SK-N-SH (cell line): ENCODE results near the gene ABCA3. TPM values are rescaled to one million over a fixed set of nuclear protein-coding genes. Genes with fewer than 3 reads are reported as not detected.

Experiments
- CTCF ChIA-PET: fragments of 300-600, 350-600 bp; formaldehyde crosslinking; extraction: SDS; loops from one replicate; lab custom pipeline; 2021; lab: Yijun Ruan, JAX
- POLR2A ChIA-PET: fragments of 350-600 bp; sonication (Branson Sonifier 250); formaldehyde crosslinking; extraction: SDS; loops from one replicate; lab custom pipeline; 2020; ENCODE audit warnings: antibody characterized with exemption, inconsistent platforms; lab: Yijun Ruan, JAX
- DNase-seq: peaks from one replicate; pipeline ENCODE4 v3.0.0; 2012
- H2AFZ ChIP-seq: fragments of 200-600 bp; sonication (generic); 2 replicates; pipeline ENCODE4 v1.8.1; 2016; ENCODE audit warnings: antibody characterized with exemption, mild to moderate bottlenecking, low read depth
- H3F3A ChIP-seq: fragments of 200-600 bp; sonication (generic); replicated peaks from 2 replicates; pipeline ENCODE3; 2016; ENCODE audit warnings: antibody characterized with exemption, mild to moderate bottlenecking; ENCODE audit not compliant: insufficient read depth
- H3K27ac ChIP-seq, 2 experiments: fragments of 200-500 bp in 1 of 2; fragments of 200-600 bp in 1 of 2; sonication (Bioruptor generic) in 1 of 2; sonication (generic), shearing (Covaris generic) in 1 of 2; 2 replicates each; pipeline versions ENCODE4 v1.5.1 to v1.6.1; 2014 to 2016; ENCODE audit warnings: low read depth in 2 of 2, inconsistent platforms in 1 of 2, low read length in 1 of 2, mild to moderate bottlenecking in 1 of 2, mixed read lengths in 1 of 2
- H3K27me3 ChIP-seq: fragments of 200-600 bp; sonication (generic), shearing (Covaris generic); 2 replicates; pipeline ENCODE4 v1.6.1; 2016; ENCODE audit warnings: mixed run types; ENCODE audit not compliant: insufficient read depth
- H3K36me3 ChIP-seq, 2 experiments: fragments of 200-500 bp in 1 of 2; fragments of 200-600 bp in 1 of 2; sonication (Bioruptor generic) in 1 of 2; sonication (generic) in 1 of 2; replicated peaks in 1 of 2; 2 replicates each; pipeline versions ENCODE3 to v1.5.1; 2014 to 2016; ENCODE audit warnings: low read length in 1 of 2, mild to moderate bottlenecking in 1 of 2; ENCODE audit not compliant: insufficient read depth in 2 of 2, control insufficient read depth in 1 of 2
- H3K4me1 ChIP-seq, 2 experiments: fragments of 200-500 bp in 1 of 2; fragments of 200-600 bp in 1 of 2; sonication (Bioruptor generic) in 1 of 2; sonication (generic), shearing (Covaris generic) in 1 of 2; 2 replicates each; pipeline versions ENCODE4 v1.5.1 to v1.6.1; 2014 to 2016; ENCODE audit warnings: low read depth in 1 of 2, low read length in 1 of 2, mixed run types in 1 of 2; ENCODE audit not compliant: insufficient read depth in 2 of 2, control insufficient read depth in 1 of 2
- H3K4me2 ChIP-seq: fragments of 200-600 bp; sonication (generic), shearing (Covaris generic); 2 replicates; pipeline ENCODE4 v1.6.1; 2017; ENCODE audit warnings: mixed run types
- H3K4me3 ChIP-seq, 2 experiments: fragments of 200-500 bp in 1 of 2; fragments of 200-600 bp in 1 of 2; sonication (Bioruptor generic) in 1 of 2; sonication (generic), shearing (Covaris generic) in 1 of 2; 2 replicates each; pipeline versions ENCODE4 v1.5.1 to v1.8.1; 2014 to 2016; ENCODE audit warnings: low read depth in 2 of 2, inconsistent platforms in 1 of 2, low read length in 1 of 2, mild to moderate bottlenecking in 1 of 2, mixed read lengths in 1 of 2, moderate library complexity in 1 of 2
- H3K79me2 ChIP-seq: fragments of 200-600 bp; sonication (generic); 2 replicates; pipeline ENCODE4 v1.8.1; 2017; ENCODE audit warnings: mild to moderate bottlenecking; ENCODE audit not compliant: insufficient read depth
- H3K9ac ChIP-seq: fragments of 200-600 bp; sonication (generic); 2 replicates; pipeline ENCODE4 v1.6.1; 2017; ENCODE audit warnings: mixed run types
- H3K9me2 ChIP-seq: fragments of 200-600 bp; sonication (generic); 2 replicates; pipeline ENCODE4 v1.6.1; 2017; ENCODE audit warnings: mixed run types
- H3K9me3 ChIP-seq: fragments of 200-600 bp; sonication (generic); 2 replicates; pipeline ENCODE4 v1.6.1; 2017; ENCODE audit warnings: mixed run types, mild to moderate bottlenecking, moderate library complexity
- H4K20me1 ChIP-seq: fragments of 200-600 bp; sonication (generic); 2 replicates; pipeline ENCODE4 v1.6.1; 2017; ENCODE audit warnings: mild to moderate bottlenecking, mixed run types; ENCODE audit not compliant: insufficient read depth
- CHD2 ChIP-seq: fragments of 150-350 bp; IDR thresholded peaks from 2 replicates; pipeline ENCODE4 v1.6.1; 2018; ENCODE audit warnings: low read length; ENCODE audit not compliant: partially characterized antibody
- CTCF ChIP-seq: fragments of 200-600 bp; sonication (generic); IDR thresholded peaks from 2 replicates; pipeline ENCODE4 v1.6.1; 2017; ENCODE audit warnings: antibody characterized with exemption, mild to moderate bottlenecking, moderate library complexity
- FOXJ3 ChIP-seq: sonication (generic); formaldehyde crosslinking; IDR thresholded peaks from 2 replicates; pipeline ENCODE4 v1.5.1; 2020; ENCODE audit warnings: mild to moderate bottlenecking, missing genetic modification reagents
- GABPA ChIP-seq: IDR thresholded peaks from 2 replicates; pipeline ENCODE4 v1.4.0; 2012; ENCODE audit warnings: low read depth, mild to moderate bottlenecking
- MAX ChIP-seq: IDR thresholded peaks from 2 replicates; pipeline ENCODE4 v1.4.0; 2012; ENCODE audit warnings: low read depth
- MEF2A ChIP-seq: IDR thresholded peaks from 2 replicates; pipeline ENCODE4 v1.4.0; 2012; ENCODE audit warnings: low read depth, borderline replicate concordance
- MXI1 ChIP-seq: IDR thresholded peaks from 2 replicates; pipeline ENCODE4 v1.6.1; 2012; ENCODE audit warnings: mild to moderate bottlenecking, low read depth, low read length, improper control_type of control experiment
- NRF1 ChIP-seq: IDR thresholded peaks from 2 replicates; pipeline ENCODE4 v1.6.1; 2012; ENCODE audit warnings: low read depth, mild to moderate bottlenecking, low read length
- RAD21 ChIP-seq: IDR thresholded peaks from 2 replicates; pipeline ENCODE4 v1.6.1; 2012; ENCODE audit warnings: mild to moderate bottlenecking, low read length
- RCOR1 ChIP-seq: fragments of 150-350 bp; IDR thresholded peaks from 2 replicates; pipeline ENCODE4 v1.6.1; 2017; ENCODE audit warnings: antibody characterized with exemption, low read length
- SIN3A ChIP-seq: IDR thresholded peaks from 2 replicates; pipeline ENCODE4 v1.6.1; 2012; ENCODE audit warnings: low read depth, mild to moderate bottlenecking, low read length, moderate library complexity, borderline replicate concordance
- SMC3 ChIP-seq: IDR thresholded peaks from 2 replicates; pipeline ENCODE4 v1.6.1; 2012; ENCODE audit warnings: low read depth, low read length, improper control_type of control experiment
- TAF1 ChIP-seq: IDR thresholded peaks from 2 replicates; pipeline ENCODE4 v1.6.1; 2012; ENCODE audit warnings: low read depth, mild to moderate bottlenecking, low read length, moderate library complexity, borderline replicate concordance
- TEAD4 ChIP-seq: IDR thresholded peaks from 2 replicates; pipeline ENCODE4 v1.4.0; 2012; ENCODE audit warnings: mild to moderate bottlenecking, borderline replicate concordance; ENCODE audit not compliant: insufficient read depth
- YY1 ChIP-seq: IDR thresholded peaks from 2 replicates; pipeline ENCODE4 v1.4.0; 2012; ENCODE audit warnings: low read depth, mild to moderate bottlenecking
- WGBS: methylation state at CpG from one replicate; pipeline ENCODE4 v1.1.6; 2017; ENCODE audit warnings: low lambda C conversion rate; 5-methylcytosine and 5-hydroxymethylcytosine counted together
- polyA plus RNA-seq, 3 experiments: library from polyadenylated mRNA; depleted of rRNA; stranded (reverse); fragments of >200 nt; gene quantifications; 2 replicates each; pipeline ENCODE4 v1.2.3, GENCODE V29; 2012

The ABCA3 gene
- 6.9 and 9.9 TPM in 2 replicates for polyA plus RNA-seq (2012; rRNA removed)
- polyA plus RNA-seq (2012; cell fraction: cytosol; rRNA removed), result 3.7 and 5.7 TPM in 2 replicates
- polyA plus RNA-seq (2012; cell fraction: nucleus; rRNA removed), result 13.9 and 14.8 TPM in 2 replicates

- H4K20me1 ChIP-seq, result no peaks in the 10 kb centered on the region
- H3K36me3 ChIP-seq, result no peaks in the 10 kb centered on the region
- POLR2A ChIA-PET, result interaction anchor here (0.5 to 1.2 kb wide), 2 partner anchors 87 to 1949 kb away, joined by 3 to 7 read pairs; no protein-coding TSS in a partner anchor
- peaks cover 0 to 20% of the 10 kb centered on the region in 2 experiments; a peak in 2 of 4 replicates for H3K4me1 ChIP-seq
- no peaks in the 10 kb centered on the region for H3K79me2 ChIP-seq
- peak within 1 kb of the TSS; percentile 76 to 82 for H3K4me3 ChIP-seq
- peaks cover 4% of the 10 kb centered on the region for H3F3A ChIP-seq
- H3K9me3 ChIP-seq, result no peaks in the 10 kb centered on the region
- peak within 1 kb of the TSS in 1 of 2 experiments; percentile 80; a peak in 2 of 4 replicates for H3K27ac ChIP-seq
- peak within 1 kb of the TSS; percentile 48; the same call in 1 of the 2 replicates for H3K9ac ChIP-seq
- peak; percentile 100 for DNase-seq
- 31% methylated on average over 49 of the region's 110 CpGs for WGBS
- H3K27me3 ChIP-seq, result no peaks in the 10 kb centered on the region
- TF ChIP-seq TAF1 (peak; percentile 51; the same call in 1 of the 2 replicates), SIN3A (peak; percentile 93), RCOR1 (no peak), GABPA (no peak), SMC3 (peak; percentile 97), CHD2 (peak; percentile 68), MXI1 (peak; percentile 99), TEAD4 (no peak), RAD21 (peak; percentile 81), CTCF (peak; percentile 96), YY1 (no peak), NRF1 (peak; percentile 98), MEF2A (no peak), MAX (peak; percentile 100), FOXJ3 (0 out of 2 replicates have a peak, but pooled peaks have one; percentile 49)
- TF ChIP-seq, all 33 proteins: peak for 10
- Histone ChIP-seq H3K4me2 (peak within 1 kb of the TSS; percentile 94), H3K9me2 (no peaks in the 10 kb centered on the region), H2AFZ (peak within 1 kb of the TSS; percentile 92)
- CTCF ChIA-PET, result interaction anchor here (0.5 to 1.8 kb wide), 57 partner anchors 10 to 688 kb away, joined by 3 to 18 read pairs (median 4); partner anchors contain the start of genes ATP6V0C, CCNF and ECI1
Observed at GRCh38 chr16:2340564-2341455, at the start of gene ABCA3. Gene ABCA3 (minus strand): TSS chr16:2340728. CDS start chr16:2326466, 14,262 bp downstream.
